Transverse colon (tissue), 4 donors: ENCODE data around the gene RASA4B. TPM values are rescaled to one million over a fixed set of nuclear protein-coding genes. Genes with fewer than 3 reads are reported as not detected.
"Not testable (repeated sequence)": the region's sequence is repeated elsewhere in the genome, so short reads cannot be mapped to it uniquely, and the experiment has no call there.

Source experiments
- DNase-seq: peaks from one replicate; pipeline ENCODE4 v3.0.0-alpha.2; 2019
- H3K27ac ChIP-seq, 4 donors: fragments of 200-600 bp; sonication (generic); 2 replicates each; pipeline ENCODE4 v1.5.1; 2016 to 2018; ENCODE audit warnings: inconsistent platforms in 4 of 4
- H3K27me3 ChIP-seq: fragments of 200-600 bp; sonication (generic); 2 replicates; pipeline ENCODE4 v1.5.1; 2017; ENCODE audit warnings: inconsistent platforms
- H3K36me3 ChIP-seq, 4 donors: fragments of 200-600 bp; sonication (generic); 2 replicates each; pipeline ENCODE4 v1.5.1; 2017 to 2019; ENCODE audit warnings: inconsistent platforms in 4 of 4
- H3K4me1 ChIP-seq, 4 donors: fragments of 200-600 bp; sonication (generic); 2 replicates each; pipeline ENCODE4 v1.5.1; 2017 to 2020; ENCODE audit warnings: inconsistent platforms in 4 of 4
- H3K4me3 ChIP-seq, 4 donors: fragments of 200-600 bp; sonication (generic); 1 replicate in 1 of 4; 2 replicates in 3 of 4; pipeline versions ENCODE4 v1.5.1 to v1.6.1; 2017 to 2019; ENCODE audit warnings: inconsistent platforms in 4 of 4
- H3K9me3 ChIP-seq, 2 donors: fragments of 200-600 bp; sonication (generic); 2 replicates each; pipeline ENCODE4 v1.5.1; 2017 to 2019; ENCODE audit warnings: inconsistent platforms in 2 of 2
- WGBS, 2 donors: methylation state at CpG; one replicate each; pipeline ENCODE4 v1.1.5; 2018; ENCODE audit warnings: low coverage in 1 of 2; 5-methylcytosine and 5-hydroxymethylcytosine counted together
- in situ Hi-C, 4 donors: fragments of 200-750 bp; cut with MboI; loops; one replicate each; pipeline versions ENCODE4 v1.15.0 to v1.15.1; 2017; ENCODE audit warnings: low sequenced_read_pairs in 3 of 4, low pct_ligation_motif_present in 1 of 4, low pct_unique_long_range_greater_than_20kb in 1 of 4
- intact Hi-C: fragments of 100-400 bp; cut with DNase I; formaldehyde crosslinking; loops from one replicate; pipeline ENCODE4 v1.15.1; 2023; ENCODE audit warnings: low total_unique reads
- total RNA-seq, 4 donors: library from RNA; depleted of rRNA; stranded (reverse); fragments of >200 nt; gene quantifications; one replicate each; pipeline ENCODE4 v1.1.0, GENCODE V29; 2016

The RASA4B gene
- total RNA-seq, 4 donors from 2014 or later: 10.9 to 41.9 (median 19.8) TPM

GRCh38 chr7:102511860-102512522, 5.6 kb downstream of the RASA4B start:
- H3K4me3 ChIP-seq, intact Hi-C loops, in situ Hi-C loops, H3K27me3 ChIP-seq, H3K27ac ChIP-seq, DNase-seq, H3K4me1 ChIP-seq, H3K36me3 ChIP-seq, H3K9me3 ChIP-seq: not testable (repeated sequence)
- no CpG with 5 or more reads among the region's 30 CpGs for WGBS, 2 donors

GRCh38 chr7:102510575-102510974, 7.0 kb downstream of the RASA4B start:
- H3K4me1 ChIP-seq, in situ Hi-C loops, H3K36me3 ChIP-seq, H3K4me3 ChIP-seq, H3K9me3 ChIP-seq, DNase-seq, H3K27ac ChIP-seq, H3K27me3 ChIP-seq, intact Hi-C loops: not testable (repeated sequence)
- WGBS, 2 donors: 78% methylated on average over 4 of the region's 8 CpGs; no CpG with 5 or more reads in 1 of the 2 donors

GRCh38 chr7:102507410-102508088, 10.0 kb downstream of the RASA4B start:
- 100% methylated on average over 2 of the region's 8 CpGs; no CpG with 5 or more reads in 1 of the 2 donors for WGBS, 2 donors
- intact Hi-C loops, H3K36me3 ChIP-seq, H3K4me1 ChIP-seq, in situ Hi-C loops, H3K27ac ChIP-seq, H3K9me3 ChIP-seq, H3K4me3 ChIP-seq, H3K27me3 ChIP-seq: not testable (repeated sequence)
- peak; percentile 6 for DNase-seq

- H3K27ac ChIP-seq, H3K27me3 ChIP-seq, intact Hi-C loops, H3K9me3 ChIP-seq, H3K4me1 ChIP-seq, H3K36me3 ChIP-seq, H3K4me3 ChIP-seq, in situ Hi-C loops: not testable (repeated sequence)
- peak; percentile 5 for DNase-seq
- WGBS, 2 donors: 83% methylated on average over 5 of the region's 24 CpGs; no CpG with 5 or more reads in 1 of the 2 donors
These were observed 12.0 kb downstream of the RASA4B start for GRCh38 chr7:102505298-102506185.

GRCh38 chr7:102503141-102503540, 14.4 kb downstream of the RASA4B start:
- H3K36me3 ChIP-seq, H3K4me1 ChIP-seq, H3K27ac ChIP-seq, H3K9me3 ChIP-seq, H3K27me3 ChIP-seq, DNase-seq, in situ Hi-C loops, intact Hi-C loops, H3K4me3 ChIP-seq: not testable (repeated sequence)
- no CpG with 5 or more reads among the region's 12 CpGs for WGBS, 2 donors

GRCh38 chr7:102498321-102498720, 19.3 kb downstream of the RASA4B start:
- H3K27ac ChIP-seq, intact Hi-C loops, in situ Hi-C loops, H3K9me3 ChIP-seq, H3K27me3 ChIP-seq, H3K4me3 ChIP-seq, H3K4me1 ChIP-seq, H3K36me3 ChIP-seq, DNase-seq: not testable (repeated sequence)
- 96% methylated on average over 9 of the region's 16 CpGs; no CpG with 5 or more reads in 1 of the 2 donors for WGBS, 2 donors

- H3K9me3 ChIP-seq, H3K4me1 ChIP-seq, H3K27me3 ChIP-seq, H3K27ac ChIP-seq, intact Hi-C loops, H3K36me3 ChIP-seq, H3K4me3 ChIP-seq, in situ Hi-C loops, DNase-seq: not testable (repeated sequence)
- 86% methylated on average over 1 of the region's 5 CpGs; no CpG with 5 or more reads in 1 of the 2 donors for WGBS, 2 donors
These were observed 20.3 kb downstream of the RASA4B start for GRCh38 chr7:102497308-102497707.

- H3K27me3 ChIP-seq, H3K9me3 ChIP-seq, H3K4me3 ChIP-seq, DNase-seq, H3K27ac ChIP-seq, H3K4me1 ChIP-seq, in situ Hi-C loops, intact Hi-C loops, H3K36me3 ChIP-seq: not testable (repeated sequence)
- 100% methylated on average over 1 of the region's 10 CpGs; no CpG with 5 or more reads in 1 of the 2 donors for WGBS, 2 donors
These were observed 20.7 kb downstream of the RASA4B start for GRCh38 chr7:102496861-102497260.

GRCh38 chr7:102494473-102495149, 23.0 kb downstream of the RASA4B start:
- H3K36me3 ChIP-seq, H3K4me1 ChIP-seq, H3K27me3 ChIP-seq, H3K9me3 ChIP-seq, intact Hi-C loops, H3K27ac ChIP-seq, DNase-seq, in situ Hi-C loops, H3K4me3 ChIP-seq: not testable (repeated sequence)
- no CpG with 5 or more reads among the region's 67 CpGs for WGBS, 2 donors

GRCh38 chr7:102494026-102494425, 23.6 kb downstream of the RASA4B start:
- no CpG with 5 or more reads among the region's 15 CpGs for WGBS, 2 donors
- DNase-seq, H3K36me3 ChIP-seq, H3K4me3 ChIP-seq, H3K9me3 ChIP-seq, H3K4me1 ChIP-seq, intact Hi-C loops, H3K27me3 ChIP-seq, in situ Hi-C loops: not testable (repeated sequence)
- peak overlapping the region in 1 of 4 donors; percentile 52 for H3K27ac ChIP-seq
